Fibroblast of skin of scalp (primary cell): ENCODE data around the gene BICD1.

Experiments used
- DNase-seq: peaks from one replicate; pipeline ENCODE4 v3.0.0-alpha.2; 2013

Gene BICD1

GRCh38 chr12:32284561-32284960 lies 177.9 kb downstream of the BICD1 start:
- no peak for DNase-seq

GRCh38 chr12:32285021-32285420 lies 178.4 kb downstream of the BICD1 start:
- DNase-seq, result no peak

DNA sequence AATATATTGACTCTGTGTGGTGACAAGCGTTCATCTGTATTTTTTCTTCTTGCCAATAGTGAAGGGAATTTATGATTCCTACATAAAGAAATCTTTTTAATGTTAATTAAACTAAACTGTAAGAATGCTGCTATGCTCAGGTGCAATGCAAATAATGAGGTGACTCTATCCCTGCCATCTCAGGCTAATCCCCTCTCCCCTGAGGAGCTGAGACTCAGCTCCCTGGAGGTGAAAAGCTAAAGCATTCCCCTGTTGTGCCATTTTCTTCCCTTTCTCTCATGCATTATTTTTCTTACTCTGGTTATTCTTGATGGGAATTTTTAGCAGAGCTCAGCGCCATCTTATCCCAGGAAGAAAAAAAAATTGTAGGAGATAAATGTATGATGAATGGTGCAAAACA lies 178.8 kb downstream of the BICD1 start:
- DNase-seq, result no peak

- peak; percentile 14 for DNase-seq
Observed at GRCh38 chr12:32290411-32290810, 183.8 kb downstream of the BICD1 start.

DNA sequence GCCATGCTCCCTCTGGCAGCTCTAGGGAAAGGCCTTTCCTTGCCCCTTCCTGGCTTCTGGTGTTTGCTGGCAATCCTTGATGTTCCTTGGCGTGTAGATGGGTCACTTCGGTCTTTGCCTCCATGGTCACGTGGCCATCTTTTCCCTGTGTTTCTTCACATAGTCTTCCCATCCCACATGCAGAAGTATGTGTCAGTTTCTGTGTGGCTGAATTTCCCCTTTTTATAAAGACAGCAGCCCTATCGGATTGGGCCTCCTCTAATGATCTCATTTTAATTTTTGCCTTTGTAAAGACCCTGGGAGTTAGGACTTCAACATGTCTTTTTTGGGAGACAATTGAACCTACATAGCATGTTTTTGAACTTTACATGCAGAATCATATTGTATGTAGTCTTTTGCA lies 185.5 kb downstream of the BICD1 start:
- DNase-seq, result no peak

- DNase-seq, result no peak
Observed at GRCh38 chr12:32293808-32294419, 187.3 kb downstream of the BICD1 start.

- DNase-seq, result peak; percentile 30
Observed at GRCh38 chr12:32296567-32296966, 189.9 kb downstream of the BICD1 start.

GRCh38 chr12:32298917-32299316 lies 192.3 kb downstream of the BICD1 start:
- peak; percentile 6 for DNase-seq

DNA sequence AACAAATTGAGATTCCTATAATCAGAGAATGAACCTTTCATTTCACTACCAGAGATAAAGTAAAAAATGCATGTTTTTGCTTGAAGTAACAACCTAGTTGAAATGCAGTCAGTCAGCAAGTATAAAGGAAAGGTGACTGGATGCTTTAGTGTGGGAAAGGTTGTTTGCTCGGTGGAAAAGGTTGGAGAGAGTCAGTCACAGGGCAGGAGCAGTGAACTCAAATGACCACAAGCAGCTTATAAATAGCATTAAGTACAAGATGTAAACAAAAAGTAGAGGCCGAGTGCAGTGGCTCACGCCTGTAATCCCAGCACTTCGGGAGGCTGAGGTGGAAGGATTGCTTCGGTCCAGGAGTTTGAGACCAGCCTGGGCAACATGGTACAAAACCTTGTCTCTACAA lies 194.6 kb downstream of the BICD1 start:
- DNase-seq, result no peak

DNA sequence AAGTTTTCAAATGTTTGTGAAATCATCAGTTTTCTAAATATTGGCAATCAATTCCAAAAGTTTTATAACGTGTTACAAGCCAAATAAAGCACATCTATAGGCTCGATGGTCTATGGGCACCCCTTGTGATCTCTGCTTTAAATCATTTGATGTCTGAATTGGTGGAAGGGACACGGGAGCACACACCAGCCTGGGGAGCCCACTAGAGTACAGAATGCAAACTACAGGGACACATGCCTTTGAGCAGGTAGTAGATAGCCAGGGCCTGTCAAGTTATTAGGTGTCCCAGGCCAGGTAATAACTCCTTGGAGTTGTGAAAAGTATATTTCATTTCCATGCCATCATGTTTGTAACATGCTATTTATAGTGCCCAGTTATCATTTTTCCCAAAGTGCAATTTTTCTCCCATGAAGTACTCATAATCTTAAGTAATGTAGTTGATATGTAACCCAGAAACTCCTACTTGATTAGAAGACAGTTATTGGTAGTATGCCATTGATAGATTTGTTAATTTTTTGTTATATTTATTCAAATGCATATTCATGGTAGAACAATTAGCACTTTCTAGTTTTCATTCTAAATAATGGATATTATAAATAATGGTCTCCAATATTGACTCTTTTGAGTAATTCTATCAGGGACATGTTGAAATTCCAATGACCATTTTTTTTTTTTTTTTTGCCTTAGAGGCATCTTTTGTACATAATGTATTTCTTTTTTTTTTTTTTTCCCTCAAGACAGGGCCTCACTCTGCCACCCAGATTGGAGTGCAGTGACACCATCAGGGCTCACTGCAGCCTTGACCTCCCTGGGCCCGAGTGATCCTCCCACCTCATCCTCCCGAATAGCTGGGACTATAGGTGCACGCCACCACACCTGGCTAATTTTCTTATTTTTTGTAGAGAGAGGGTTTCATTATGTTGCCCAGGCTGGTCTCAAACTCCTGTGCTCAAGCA lies 195.8 kb downstream of the BICD1 start:
- peak; percentile 9 for DNase-seq

- DNase-seq, result no peak
Observed at GRCh38 chr12:32303174-32303549, 196.5 kb downstream of the BICD1 start.

DNA sequence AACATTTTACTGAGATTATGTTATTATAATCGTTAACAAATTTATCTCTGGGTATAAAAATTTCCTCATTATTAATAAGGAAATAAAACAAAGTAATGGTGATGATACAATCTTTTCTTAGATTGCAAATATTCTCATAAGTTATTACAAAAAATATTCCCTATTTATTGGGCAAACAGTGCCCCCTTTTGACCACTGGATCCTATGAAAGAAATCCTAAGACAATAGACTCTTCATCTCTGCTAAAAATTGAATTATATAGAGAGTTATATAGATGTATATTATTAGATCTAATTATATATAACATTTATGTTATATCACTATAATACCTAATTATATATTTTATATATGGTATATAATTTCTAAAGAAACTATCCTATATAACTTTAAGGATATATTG lies 198.5 kb downstream of the BICD1 start:
- peak; percentile 48 for DNase-seq

DNA sequence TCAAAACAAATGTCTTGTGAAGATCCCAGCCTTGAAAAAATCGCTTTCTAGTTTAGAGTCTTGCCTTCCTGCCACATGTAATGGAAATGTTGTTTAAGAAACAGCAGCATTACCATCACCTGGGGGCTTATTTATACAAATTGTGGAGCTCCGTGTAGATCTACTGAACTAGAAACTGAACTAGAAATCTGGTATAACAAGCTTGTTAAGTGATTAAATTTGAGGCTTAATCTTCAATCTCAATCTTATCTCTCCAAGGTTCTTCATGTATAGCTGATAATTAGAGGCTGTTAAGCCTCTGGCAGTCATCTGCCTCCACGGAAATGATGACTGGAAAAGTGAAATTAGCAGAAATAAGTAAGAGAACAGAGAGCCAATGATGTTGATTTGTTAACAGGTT lies 200.7 kb downstream of the BICD1 start:
- DNase-seq, result no peak

- no peak for DNase-seq
Observed at GRCh38 chr12:32309811-32310736, 203.4 kb downstream of the BICD1 start.

- peak; percentile 68 for DNase-seq
Observed at GRCh38 chr12:32312049-32312670, 205.5 kb downstream of the BICD1 start.

- no peak for DNase-seq
Observed at GRCh38 chr12:32322354-32322753, 215.7 kb downstream of the BICD1 start.

- no peak for DNase-seq
Observed at GRCh38 chr12:32331133-32331532, 224.5 kb downstream of the BICD1 start.

DNA sequence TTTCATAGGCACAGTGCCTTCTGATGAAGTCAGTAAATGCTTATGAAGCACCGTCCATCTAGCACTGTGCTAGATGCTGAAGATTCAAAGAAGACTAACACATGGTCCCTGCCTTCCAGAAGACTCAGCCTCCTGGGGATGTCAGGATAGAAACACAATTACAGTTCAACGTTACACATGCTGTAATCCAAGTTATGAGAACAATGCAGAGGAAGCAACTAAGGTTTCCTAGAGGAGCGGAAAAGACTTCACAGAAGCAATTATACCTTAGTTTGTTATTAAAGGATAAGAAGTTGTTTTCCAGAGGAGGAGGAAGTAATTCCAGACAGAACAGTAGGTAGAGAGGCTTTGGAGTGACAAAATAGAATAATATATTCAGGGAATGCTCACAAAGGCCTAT lies 225.8 kb downstream of the BICD1 start:
- no peak for DNase-seq

GRCh38 chr12:32334371-32334777 lies 227.7 kb downstream of the BICD1 start:
- DNase-seq, result no peak

DNA sequence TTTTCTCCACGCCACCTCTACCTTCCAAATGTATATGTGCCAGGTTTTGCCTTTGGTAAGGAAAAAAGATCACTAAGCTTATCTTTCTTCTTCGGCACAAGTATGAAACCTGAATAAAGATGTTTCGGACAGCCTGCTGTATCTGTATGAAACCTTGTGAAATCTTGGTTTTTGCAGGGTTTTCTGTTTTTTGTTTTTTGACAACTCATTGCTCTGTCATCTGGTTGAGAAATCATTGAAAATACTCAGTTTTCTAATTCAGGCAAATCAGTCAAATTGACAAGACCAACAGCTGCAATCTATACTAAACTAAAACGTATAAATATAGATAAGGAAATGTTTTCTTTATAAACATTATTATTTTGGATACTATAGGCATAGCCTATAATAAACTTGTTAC lies 229.6 kb downstream of the BICD1 start:
- DNase-seq, result no peak

DNA sequence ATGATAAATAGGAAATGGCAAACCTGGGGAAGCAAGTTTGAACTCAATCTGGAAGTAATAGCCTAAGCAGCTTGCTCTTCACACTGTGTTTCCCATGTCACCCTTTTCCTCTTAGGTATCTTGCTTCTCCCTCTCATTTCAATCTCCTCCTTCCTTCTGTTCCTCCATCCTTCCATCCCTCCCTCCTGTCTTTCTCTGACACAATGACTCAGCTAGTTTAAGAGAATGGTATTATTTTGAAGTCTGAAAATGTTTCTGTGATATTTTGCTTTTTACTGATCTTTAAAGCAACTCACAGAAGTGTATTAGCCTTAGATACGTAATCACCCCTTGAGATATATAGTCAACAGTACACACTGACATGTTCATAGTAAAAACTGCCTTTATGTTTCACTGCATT lies 236.8 kb downstream of the BICD1 start:
- DNase-seq, result no peak

DNA sequence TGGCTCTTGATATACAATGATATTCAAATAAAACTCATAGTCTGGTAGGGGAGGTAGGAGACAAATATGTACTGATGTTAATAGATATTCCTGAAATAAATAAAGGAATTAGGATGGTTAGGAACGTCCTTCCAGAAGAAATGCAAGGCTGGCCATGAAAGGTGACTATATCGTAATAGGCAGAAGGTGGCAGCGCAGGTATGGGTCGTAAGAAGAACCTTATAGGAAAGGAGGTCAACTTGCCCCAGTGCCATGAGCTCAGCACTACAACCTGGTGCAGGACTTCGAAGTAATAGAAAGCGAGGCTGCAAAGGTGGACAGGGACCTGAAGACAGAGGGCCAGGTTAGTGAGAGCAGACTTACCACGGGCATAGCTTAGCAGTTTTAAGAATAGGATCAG lies 237.4 kb downstream of the BICD1 start:
- DNase-seq, result no peak

DNA sequence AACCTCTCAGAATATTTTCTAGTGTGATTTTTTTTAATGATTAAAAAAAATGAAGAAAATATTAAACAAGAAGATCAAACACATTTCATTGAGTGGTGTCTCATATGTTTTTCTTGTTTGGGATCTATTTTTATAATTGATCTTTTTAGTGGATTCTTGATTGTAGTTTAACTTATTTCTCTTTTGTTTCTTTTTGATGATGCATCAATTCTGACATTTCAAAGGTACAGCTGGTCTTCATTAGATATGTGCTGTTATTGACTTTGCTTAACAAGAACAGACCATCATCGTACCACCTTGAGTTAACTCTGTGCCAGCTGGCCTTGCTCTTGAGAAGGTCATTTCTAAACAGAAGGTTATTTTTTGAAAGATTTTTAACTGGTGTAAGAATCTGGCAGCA lies 246.9 kb downstream of the BICD1 start:
- no peak for DNase-seq
